GM23338 (cell line): ENCODE results near the gene ARL11. TPM values are rescaled to one million over a fixed set of nuclear protein-coding genes. Genes with fewer than 3 reads are reported as not detected.

Experiments used
- ATAC-seq: fragments of 200-7000 bp; cut with Tn5 transposase; 3 replicates; pipeline ENCODE4 v1.9.1; 2020
- DNase-seq: peaks from one replicate; pipeline ENCODE4 v3.0.0-alpha.2; 2015; ENCODE audit warnings: low spot score
- H2AFZ ChIP-seq: fragments of 200-600 bp; sonication (generic); 2 replicates; pipeline ENCODE4 v1.8.0; 2016; ENCODE audit warnings: antibody characterized with exemption, mild to moderate bottlenecking, moderate library complexity
- H3F3A ChIP-seq: fragments of 200-600 bp; sonication (generic); replicated peaks from 2 replicates; pipeline ENCODE4 v1.8.0; 2017; ENCODE audit warnings: antibody characterized with exemption, mixed run types, low read depth
- H3K27ac ChIP-seq: fragments of 200-600 bp; sonication (generic); 2 replicates; pipeline ENCODE4 v1.6.1; 2016; ENCODE audit warnings: low read depth
- H3K27me3 ChIP-seq: fragments of 200-600 bp; sonication (generic); 2 replicates; pipeline ENCODE4 v1.8.0; 2016; ENCODE audit warnings: mild to moderate bottlenecking, mixed run types, moderate library complexity; ENCODE audit not compliant: insufficient read depth
- H3K36me3 ChIP-seq: fragments of 200-600 bp; sonication (generic); 2 replicates; pipeline ENCODE4 v1.8.0; 2016; ENCODE audit warnings: mild to moderate bottlenecking; ENCODE audit not compliant: insufficient read depth
- H3K4me1 ChIP-seq: fragments of 200-600 bp; sonication (generic); 2 replicates; pipeline ENCODE4 v1.8.0; 2016; ENCODE audit warnings: mild to moderate bottlenecking, moderate library complexity; ENCODE audit not compliant: insufficient read depth
- H3K4me2 ChIP-seq: fragments of 200-600 bp; sonication (generic); 2 replicates; pipeline ENCODE4 v1.7.1; 2017; ENCODE audit warnings: mixed run types
- H3K4me3 ChIP-seq: fragments of 200-600 bp; sonication (generic); 2 replicates; pipeline ENCODE4 v1.6.1; 2016; ENCODE audit warnings: mixed run types
- H3K79me2 ChIP-seq: fragments of 200-600 bp; sonication (generic); replicated peaks from 2 replicates; pipeline ENCODE4 v1.8.0; 2017; ENCODE audit warnings: mild to moderate bottlenecking; ENCODE audit not compliant: insufficient read depth
- H3K9me2 ChIP-seq: fragments of 200-600 bp; sonication (generic); 2 replicates; pipeline ENCODE4 v1.8.0; 2017; ENCODE audit not compliant: insufficient read depth
- H4K20me1 ChIP-seq: fragments of 200-600 bp; sonication (generic); replicated peaks from 2 replicates; pipeline ENCODE4 v1.8.0; 2017; ENCODE audit warnings: mild to moderate bottlenecking; ENCODE audit not compliant: insufficient read depth
- H3K27ac Mint-ChIP-seq: 2 replicates; pipeline ENCODE4 v1.8.0; 2020; ENCODE audit warnings: inconsistent platforms, mild to moderate bottlenecking, moderate library complexity, mixed read lengths
- H3K27me3 Mint-ChIP-seq: 3 replicates; pipeline ENCODE4 v1.8.0; 2022; ENCODE audit warnings: low read depth, mild to moderate bottlenecking, moderate library complexity, mixed read lengths, inconsistent platforms; ENCODE audit not compliant: insufficient read depth, poor library complexity
- H3K36me3 Mint-ChIP-seq: 3 replicates; pipeline ENCODE4 v1.8.0; 2021; ENCODE audit warnings: low read depth, mild to moderate bottlenecking, inconsistent platforms, moderate library complexity, mixed read lengths
- H3K4me1 Mint-ChIP-seq: 3 replicates; pipeline ENCODE4 v1.8.0; 2020; ENCODE audit warnings: mild to moderate bottlenecking, inconsistent platforms, mixed read lengths
- H3K4me3 Mint-ChIP-seq: 3 replicates; pipeline ENCODE4 v1.8.0; 2021; ENCODE audit warnings: moderate library complexity, mild to moderate bottlenecking, inconsistent platforms, mixed read lengths
- H3K9me3 Mint-ChIP-seq: 3 replicates; pipeline ENCODE4 v1.8.0; 2020; ENCODE audit warnings: moderate library complexity, mild to moderate bottlenecking, inconsistent platforms, mixed read lengths
- CREB1 ChIP-seq: fragments of 250-450 bp; sonication (Bioruptor Pico); IDR thresholded peaks from 2 replicates; pipeline ENCODE4 v1.5.0; 2020; ENCODE audit warnings: low read depth, mild to moderate bottlenecking, moderate library complexity
- JUNB ChIP-seq: IDR thresholded peaks from one replicate; pipeline ENCODE4 v1.6.1; 2016; ENCODE audit warnings: antibody characterized with exemption; ENCODE audit not compliant: unreplicated experiment
- POLR2AphosphoS5 ChIP-seq: IDR thresholded peaks from 2 replicates; pipeline ENCODE4 v1.6.1; 2016; ENCODE audit warnings: antibody characterized with exemption, low read depth
- STAT1 ChIP-seq: IDR thresholded peaks from one replicate; pipeline ENCODE4 v1.6.1; 2016; ENCODE audit warnings: antibody characterized with exemption; ENCODE audit not compliant: unreplicated experiment
- ZNF114 ChIP-seq: fragments of 250-450 bp; sonication (Bioruptor Pico); IDR thresholded peaks from 2 replicates; pipeline ENCODE4 v1.5.0; 2020; ENCODE audit warnings: mild to moderate bottlenecking, moderate library complexity
- polyA plus RNA-seq: library from polyadenylated mRNA; unstranded; fragments of >200 nt; fragmentation: Nextera tagmentation; extraction: Ambion mirVana; gene quantifications from 2 replicates; pipeline ENCODE4 v1.2.1, GENCODE V29; 2016
- total RNA-seq: library from RNA; depleted of rRNA; stranded (reverse); fragments of >200 nt; shearing (Covaris generic); gene quantifications from 2 replicates; pipeline ENCODE4 v1.2.3, GENCODE V29; 2014
- TF ChIP-seq, protein P1 (sequence below): IDR thresholded peaks from one replicate; pipeline ENCODE4 v1.6.1; 2018; ENCODE audit warnings: antibody characterized with exemption; ENCODE audit not compliant: unreplicated experiment
- TF ChIP-seq, protein P2 (sequence below): IDR thresholded peaks from 2 replicates; pipeline ENCODE4 v1.6.1; 2016; ENCODE audit warnings: antibody characterized with exemption

ARL11 gene
- total and polyA plus RNA-seq, 2 experiments from 2014 or later, result 0.32 to 0.52 TPM

DNA sequence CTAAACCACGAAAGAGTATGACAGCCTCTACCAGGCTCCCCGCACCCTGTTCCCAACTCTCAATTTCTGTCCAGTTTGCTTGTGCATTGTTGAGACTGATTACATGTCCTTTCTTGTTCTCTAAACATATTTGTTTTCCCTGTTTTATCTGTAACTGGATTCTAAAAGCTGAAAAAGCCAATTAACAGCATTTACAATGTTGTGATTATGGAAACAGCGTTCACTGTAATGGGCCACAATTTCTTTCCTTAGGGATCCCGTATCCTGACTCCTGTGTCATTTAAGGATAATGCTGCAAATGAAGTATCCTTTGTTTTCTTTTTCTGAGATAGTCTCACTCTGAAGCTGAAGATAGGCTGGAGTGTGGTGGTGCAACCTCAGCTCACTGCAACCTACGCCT lies 42.5 kb downstream of the ARL11 start:
- Histone ChIP-seq H3K4me3 (no peak overlapping the region), H3K4me2 (no peak overlapping the region), H4K20me1 (peaks cover 7% of the 10 kb centered on the region), H3K4me1 (peaks cover 25% of the 10 kb centered on the region), H3K27ac (0 out of 2 replicates have a peak overlapping the region, but pooled peaks have one; percentile 41), H2AFZ (no peak overlapping the region), H3K9me2 (no peaks in the 10 kb centered on the region), H3F3A (no peaks in the 10 kb centered on the region), H3K27me3 (no peaks in the 10 kb centered on the region), H3K36me3 (peaks cover 17% of the 10 kb centered on the region), H3K79me2 (peaks cover 60% of the 10 kb centered on the region)
- no peak overlapping the region for H3K4me3 Mint-ChIP-seq
- H3K9me3 Mint-ChIP-seq, result no peaks in the 10 kb centered on the region; the same call in 2 of the 3 replicates
- ATAC-seq (no peak), DNase-seq (no peak)
- H3K27me3 Mint-ChIP-seq, result peaks cover 1% of the 10 kb centered on the region
- H3K36me3 Mint-ChIP-seq, result peaks cover 60% of the 10 kb centered on the region
- peaks cover 35% of the 10 kb centered on the region for H3K4me1 Mint-ChIP-seq
- no peak for TF ChIP-seq POLR2AphosphoS5
- TF ChIP-seq STAT1, result no peak
- TF ChIP-seq JUNB, result no peak
- TF ChIP-seq, protein P1, sequence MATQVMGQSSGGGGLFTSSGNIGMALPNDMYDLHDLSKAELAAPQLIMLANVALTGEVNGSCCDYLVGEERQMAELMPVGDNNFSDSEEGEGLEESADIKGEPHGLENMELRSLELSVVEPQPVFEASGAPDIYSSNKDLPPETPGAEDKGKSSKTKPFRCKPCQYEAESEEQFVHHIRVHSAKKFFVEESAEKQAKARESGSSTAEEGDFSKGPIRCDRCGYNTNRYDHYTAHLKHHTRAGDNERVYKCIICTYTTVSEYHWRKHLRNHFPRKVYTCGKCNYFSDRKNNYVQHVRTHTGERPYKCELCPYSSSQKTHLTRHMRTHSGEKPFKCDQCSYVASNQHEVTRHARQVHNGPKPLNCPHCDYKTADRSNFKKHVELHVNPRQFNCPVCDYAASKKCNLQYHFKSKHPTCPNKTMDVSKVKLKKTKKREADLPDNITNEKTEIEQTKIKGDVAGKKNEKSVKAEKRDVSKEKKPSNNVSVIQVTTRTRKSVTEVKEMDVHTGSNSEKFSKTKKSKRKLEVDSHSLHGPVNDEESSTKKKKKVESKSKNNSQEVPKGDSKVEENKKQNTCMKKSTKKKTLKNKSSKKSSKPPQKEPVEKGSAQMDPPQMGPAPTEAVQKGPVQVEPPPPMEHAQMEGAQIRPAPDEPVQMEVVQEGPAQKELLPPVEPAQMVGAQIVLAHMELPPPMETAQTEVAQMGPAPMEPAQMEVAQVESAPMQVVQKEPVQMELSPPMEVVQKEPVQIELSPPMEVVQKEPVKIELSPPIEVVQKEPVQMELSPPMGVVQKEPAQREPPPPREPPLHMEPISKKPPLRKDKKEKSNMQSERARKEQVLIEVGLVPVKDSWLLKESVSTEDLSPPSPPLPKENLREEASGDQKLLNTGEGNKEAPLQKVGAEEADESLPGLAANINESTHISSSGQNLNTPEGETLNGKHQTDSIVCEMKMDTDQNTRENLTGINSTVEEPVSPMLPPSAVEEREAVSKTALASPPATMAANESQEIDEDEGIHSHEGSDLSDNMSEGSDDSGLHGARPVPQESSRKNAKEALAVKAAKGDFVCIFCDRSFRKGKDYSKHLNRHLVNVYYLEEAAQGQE, result no peak
- peak overlapping the region; percentile 46; the same call in 1 of the 2 replicates for H3K27ac Mint-ChIP-seq

DNA sequence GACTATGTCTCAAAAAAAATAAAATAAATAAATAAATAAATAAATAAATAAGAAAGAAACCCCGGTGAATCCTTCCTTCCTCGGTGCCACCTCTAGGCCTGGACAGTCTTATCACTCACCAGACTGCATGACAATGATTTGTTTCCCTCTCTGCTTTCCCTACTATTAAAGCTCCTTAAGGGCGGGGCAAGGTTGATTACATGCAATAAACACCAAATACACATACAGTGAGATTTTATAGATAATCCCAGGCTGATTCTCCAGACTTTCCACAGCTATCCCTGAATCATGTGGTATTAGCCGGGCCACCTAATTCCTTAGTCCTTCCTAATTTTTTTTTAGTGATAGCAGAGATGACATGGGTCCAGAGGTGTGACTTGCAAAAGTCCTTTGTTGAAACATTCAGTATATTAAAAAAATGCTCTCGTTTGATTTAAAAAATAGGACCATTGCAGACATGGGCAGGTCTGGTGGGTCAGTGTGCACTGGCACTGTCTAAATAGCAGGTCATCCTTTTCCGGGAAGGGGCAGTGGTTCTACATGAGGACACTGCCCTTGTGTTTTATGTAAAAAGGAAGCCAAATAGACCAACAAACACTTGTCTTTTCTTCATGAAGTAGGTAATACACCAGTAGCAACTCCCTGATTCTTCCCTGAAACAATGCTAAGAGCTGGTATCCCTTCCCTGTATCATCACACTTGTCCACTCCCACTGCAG lies 48.4 kb downstream of the ARL11 start:
- H3K9me3 Mint-ChIP-seq, result peaks cover 28% of the 10 kb centered on the region
- DNase-seq, result no peak
- H3K9me2 ChIP-seq, result no peaks in the 10 kb centered on the region
- peaks cover 78% of the 10 kb centered on the region for H3K36me3 Mint-ChIP-seq
- H3K27ac ChIP-seq, result no peak overlapping the region
- H3K27me3 ChIP-seq, result no peaks in the 10 kb centered on the region
- H3K4me3 ChIP-seq, result no peak overlapping the region
- no peak overlapping the region for H3K4me2 ChIP-seq
- peaks cover 18% of the 10 kb centered on the region for H3K36me3 ChIP-seq
- peaks cover 13% of the 10 kb centered on the region for H3K4me1 Mint-ChIP-seq
- peaks cover 18% of the 10 kb centered on the region for H4K20me1 ChIP-seq
- H3K4me3 Mint-ChIP-seq, result no peak overlapping the region
- H3K27me3 Mint-ChIP-seq, result peaks cover 4% of the 10 kb centered on the region
- H2AFZ ChIP-seq, result no peak overlapping the region
- ATAC-seq, result no peak
- H3K4me1 ChIP-seq, result peaks cover 11% of the 10 kb centered on the region; the same call in 1 of the 2 replicates
- no peaks in the 10 kb centered on the region for H3F3A ChIP-seq
- no peak overlapping the region for H3K27ac Mint-ChIP-seq
- H3K79me2 ChIP-seq, result peaks cover 96% of the 10 kb centered on the region
- TF ChIP-seq JUNB (no peak), CREB1 (no peak), ZNF114 (CRISPR knock-in tag) (no peak)
- TF ChIP-seq, protein P2, sequence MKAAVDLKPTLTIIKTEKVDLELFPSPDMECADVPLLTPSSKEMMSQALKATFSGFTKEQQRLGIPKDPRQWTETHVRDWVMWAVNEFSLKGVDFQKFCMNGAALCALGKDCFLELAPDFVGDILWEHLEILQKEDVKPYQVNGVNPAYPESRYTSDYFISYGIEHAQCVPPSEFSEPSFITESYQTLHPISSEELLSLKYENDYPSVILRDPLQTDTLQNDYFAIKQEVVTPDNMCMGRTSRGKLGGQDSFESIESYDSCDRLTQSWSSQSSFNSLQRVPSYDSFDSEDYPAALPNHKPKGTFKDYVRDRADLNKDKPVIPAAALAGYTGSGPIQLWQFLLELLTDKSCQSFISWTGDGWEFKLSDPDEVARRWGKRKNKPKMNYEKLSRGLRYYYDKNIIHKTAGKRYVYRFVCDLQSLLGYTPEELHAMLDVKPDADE, result no peak
- TF ChIP-seq, protein P1, result no peak
